HL-60 (cell line): ENCODE measurements around the gene PRKACB.

ENCODE experiments used
- DNase-seq, 2 experiments: peaks; one replicate each; pipeline ENCODE4 v3.0.0-alpha.2; 2010 to 2020; ENCODE audit warnings: low read depth in 1 of 2, low spot score in 1 of 2
- H3K27ac ChIP-seq: fragments of 250-450 bp; sonication (Bioruptor Pico); replicated peaks from 2 replicates; pipeline ENCODE4 v1.5.1; 2020; ENCODE audit warnings: mild to moderate bottlenecking, moderate library complexity
- H3K27me3 ChIP-seq: fragments of 250-450 bp; sonication (Bioruptor Pico); 2 replicates; pipeline ENCODE4 v1.5.1; 2021; ENCODE audit warnings: mild to moderate bottlenecking, moderate library complexity; ENCODE audit not compliant: insufficient read depth, poor library complexity, severe bottlenecking
- H3K4me3 ChIP-seq: replicated peaks from 2 replicates; pipeline ENCODE4 v1.5.1; 2011; ENCODE audit warnings: mild to moderate bottlenecking, control low read depth, low read length; ENCODE audit not compliant: insufficient read depth
- CTCF ChIP-seq: IDR thresholded peaks from one replicate; pipeline ENCODE4 v1.5.1; 2011; ENCODE audit warnings: low read length, control low read depth, inconsistent platforms; ENCODE audit not compliant: insufficient read depth
- GABPA ChIP-seq: IDR thresholded peaks from 2 replicates; pipeline ENCODE4 v1.6.1; 2012; ENCODE audit warnings: low read depth
- POLR2AphosphoS5 ChIP-seq: IDR thresholded peaks from 2 replicates; pipeline ENCODE4 v1.6.1; 2012; ENCODE audit warnings: low read depth
- REST ChIP-seq: IDR thresholded peaks from 2 replicates; pipeline ENCODE4 v1.6.1; 2012; ENCODE audit warnings: low read depth; ENCODE audit not compliant: insufficient replicate concordance
- SPI1 ChIP-seq: IDR thresholded peaks from 2 replicates; pipeline ENCODE4 v1.6.1; 2012; ENCODE audit warnings: low read depth, mild to moderate bottlenecking, borderline replicate concordance

The PRKACB gene

GRCh38 chr1:84259989-84260388, 115.9 kb downstream of the PRKACB start:
- Histone ChIP-seq H3K27ac (no peak overlapping the region), H3K27me3 (no peaks in the 10 kb centered on the region), H3K4me3 (no peak overlapping the region)
- DNase-seq, result no peak
- TF ChIP-seq GABPA (no peak), CTCF (no peak), REST (no peak), SPI1 (no peak), POLR2AphosphoS5 (no peak)

GRCh38 chr1:84260852-84261518, 116.9 kb downstream of the PRKACB start:
- TF ChIP-seq POLR2AphosphoS5 (no peak), GABPA (no peak), SPI1 (no peak), REST (no peak), CTCF (no peak)
- H3K27ac ChIP-seq, result no peak overlapping the region
- H3K4me3 ChIP-seq, result no peak overlapping the region
- H3K27me3 ChIP-seq, result no peaks in the 10 kb centered on the region
- DNase-seq, result no peak

- Histone ChIP-seq H3K27me3 (no peaks in the 10 kb centered on the region), H3K27ac (no peak overlapping the region), H3K4me3 (no peak overlapping the region)
- TF ChIP-seq SPI1, result no peak
- no peak for TF ChIP-seq GABPA
- no peak for TF ChIP-seq CTCF
- no peak for DNase-seq
These were observed 120.9 kb downstream of the PRKACB start for GRCh38 chr1:84264961-84265360.

GRCh38 chr1:84265867-84266266, 121.8 kb downstream of the PRKACB start:
- H3K27ac ChIP-seq, result no peak overlapping the region
- TF ChIP-seq CTCF (no peak), GABPA (no peak), SPI1 (no peak), POLR2AphosphoS5 (no peak), REST (no peak)
- H3K4me3 ChIP-seq, result no peak overlapping the region
- DNase-seq, result no peak
- no peaks in the 10 kb centered on the region for H3K27me3 ChIP-seq
